Stomach (tissue), 4 donors: Measurements from ENCODE around the gene MRPL23.

ENCODE experiments used
- EP300 ChIP-seq: sonication (generic); formaldehyde crosslinking; IDR thresholded peaks from one replicate; pipeline ENCODE4 v1.6.1; 2017; ENCODE audit warnings: antibody characterized with exemption
- POLR2A ChIP-seq, 4 donors: fragments of 450-650 bp; IDR thresholded peaks; one replicate each; pipeline ENCODE4 v1.6.1; 2016; ENCODE audit warnings: antibody characterized with exemption in 4 of 4, control low read depth in 2 of 4, mild to moderate bottlenecking in 1 of 4, moderate library complexity in 1 of 4
- POLR2AphosphoS5 ChIP-seq, 3 donors: sonication (generic); formaldehyde crosslinking; IDR thresholded peaks; one replicate each; pipeline ENCODE4 v1.6.1; 2016; ENCODE audit warnings: antibody characterized with exemption in 3 of 3
- TF ChIP-seq, protein P1 (sequence below), 7 experiments: fragments of 450-650 bp in 4 of 7; fragments of 200-600 bp in 3 of 7; sonication (generic) in 3 of 7; IDR thresholded peaks; one replicate each; pipeline ENCODE4 v1.5.1; 2016 to 2019; ENCODE audit warnings: antibody characterized with exemption in 7 of 7, control low read depth in 2 of 7, mild to moderate bottlenecking in 1 of 7

DNA sequence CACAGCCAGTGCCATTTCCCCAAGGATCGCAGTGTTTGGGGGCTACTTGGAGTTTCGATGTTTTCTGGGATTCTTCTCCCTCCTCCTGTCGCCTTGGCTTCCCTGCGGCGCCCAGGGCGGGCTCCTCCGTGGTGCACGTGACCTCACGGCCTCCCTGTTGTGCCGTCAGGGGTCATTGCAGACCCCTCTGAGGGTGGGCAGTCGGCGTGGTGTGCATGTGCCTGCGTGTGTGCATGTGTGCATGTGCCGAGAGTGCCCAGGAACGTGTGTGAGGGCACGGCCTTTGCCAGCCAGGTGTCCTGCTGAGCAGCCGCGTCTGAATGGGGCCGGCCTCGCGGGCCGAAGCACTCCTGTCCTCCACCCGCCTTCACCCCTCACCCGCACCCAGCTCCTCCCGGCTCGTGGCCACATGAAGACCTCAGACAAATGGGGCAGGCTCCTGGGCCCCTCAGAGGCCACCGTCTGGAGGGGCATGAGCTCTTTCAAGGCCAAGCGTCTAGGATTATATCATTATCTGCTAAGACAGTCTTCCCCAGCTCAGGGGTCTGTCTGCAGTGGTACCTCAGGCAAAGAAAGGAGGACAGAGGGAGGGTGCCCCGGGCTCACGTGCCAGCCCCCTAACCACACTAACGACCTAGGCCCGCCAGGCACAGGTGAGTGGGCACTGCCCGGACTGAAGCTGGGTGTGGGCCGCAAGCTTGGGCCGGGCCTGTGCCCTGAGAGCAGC, 9.4 kb upstream of the MRPL23 start:
- TF ChIP-seq, protein P1, sequence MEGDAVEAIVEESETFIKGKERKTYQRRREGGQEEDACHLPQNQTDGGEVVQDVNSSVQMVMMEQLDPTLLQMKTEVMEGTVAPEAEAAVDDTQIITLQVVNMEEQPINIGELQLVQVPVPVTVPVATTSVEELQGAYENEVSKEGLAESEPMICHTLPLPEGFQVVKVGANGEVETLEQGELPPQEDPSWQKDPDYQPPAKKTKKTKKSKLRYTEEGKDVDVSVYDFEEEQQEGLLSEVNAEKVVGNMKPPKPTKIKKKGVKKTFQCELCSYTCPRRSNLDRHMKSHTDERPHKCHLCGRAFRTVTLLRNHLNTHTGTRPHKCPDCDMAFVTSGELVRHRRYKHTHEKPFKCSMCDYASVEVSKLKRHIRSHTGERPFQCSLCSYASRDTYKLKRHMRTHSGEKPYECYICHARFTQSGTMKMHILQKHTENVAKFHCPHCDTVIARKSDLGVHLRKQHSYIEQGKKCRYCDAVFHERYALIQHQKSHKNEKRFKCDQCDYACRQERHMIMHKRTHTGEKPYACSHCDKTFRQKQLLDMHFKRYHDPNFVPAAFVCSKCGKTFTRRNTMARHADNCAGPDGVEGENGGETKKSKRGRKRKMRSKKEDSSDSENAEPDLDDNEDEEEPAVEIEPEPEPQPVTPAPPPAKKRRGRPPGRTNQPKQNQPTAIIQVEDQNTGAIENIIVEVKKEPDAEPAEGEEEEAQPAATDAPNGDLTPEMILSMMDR (IDR thresholded peaks at IDR 0.05), result no peak
- TF ChIP-seq POLR2AphosphoS5 (IDR thresholded peaks at IDR 0.05) (no peak), POLR2A (IDR thresholded peaks at IDR 0.05) (no peak), EP300 (no peak)
